Mesothelial cell of epicardium (in vitro differentiated cells): ENCODE measurements around the gene LRP5. TPM values are rescaled to one million over a fixed set of nuclear protein-coding genes. Genes with fewer than 3 reads are reported as not detected.

Experiments used
- DNase-seq, 2 experiments: peaks; one replicate each; pipeline ENCODE4 v3.0.0; 2021; ENCODE audit warnings: low spot score in 2 of 2; ENCODE audit not compliant: unreplicated experiment in 2 of 2
- H3K27ac Mint-ChIP-seq: 2 replicates; pipeline ENCODE4 v1.8.0; 2021; ENCODE audit warnings: mixed read lengths
- H3K27me3 Mint-ChIP-seq: 2 replicates; pipeline ENCODE4 v1.8.0; 2021; ENCODE audit warnings: low read depth, mixed read lengths
- H3K36me3 Mint-ChIP-seq: 2 replicates; pipeline ENCODE4 v1.8.0; 2021; ENCODE audit warnings: mixed read lengths
- H3K4me1 Mint-ChIP-seq: 2 replicates; pipeline ENCODE4 v1.8.0; 2021; ENCODE audit warnings: mixed read lengths
- H3K4me3 Mint-ChIP-seq: 2 replicates; pipeline ENCODE4 v1.8.0; 2021; ENCODE audit warnings: mild to moderate bottlenecking, moderate library complexity, mixed read lengths
- H3K9me3 Mint-ChIP-seq: 2 replicates; pipeline ENCODE4 v1.8.0; 2021; ENCODE audit warnings: mixed read lengths
- CTCF ChIP-seq: fragments of 200-600 bp; sonication (generic); IDR thresholded peaks from one replicate; pipeline ENCODE4 v1.5.0; 2021; ENCODE audit warnings: antibody characterized with exemption; ENCODE audit not compliant: unreplicated experiment
- total RNA-seq: library from RNA; stranded (reverse); gene quantifications from 3 replicates; pipeline ENCODE4 v1.2.1, GENCODE V29; 2021

The LRP5 gene
- total RNA-seq, 1 donor from 2014 or later, result 72.5 TPM

GRCh38 chr11:68362801-68363379, 50.5 kb downstream of the LRP5 start:
- H3K9me3 Mint-ChIP-seq, result no peaks in the 10 kb centered on the region
- no peaks in the 10 kb centered on the region for H3K27me3 Mint-ChIP-seq
- peaks cover 43% of the 10 kb centered on the region for H3K36me3 Mint-ChIP-seq
- no peak overlapping the region for H3K27ac Mint-ChIP-seq
- DNase-seq, result no peak
- no peak overlapping the region for H3K4me3 Mint-ChIP-seq
- TF ChIP-seq CTCF, result no peak
- no peaks in the 10 kb centered on the region for H3K4me1 Mint-ChIP-seq

DNA sequence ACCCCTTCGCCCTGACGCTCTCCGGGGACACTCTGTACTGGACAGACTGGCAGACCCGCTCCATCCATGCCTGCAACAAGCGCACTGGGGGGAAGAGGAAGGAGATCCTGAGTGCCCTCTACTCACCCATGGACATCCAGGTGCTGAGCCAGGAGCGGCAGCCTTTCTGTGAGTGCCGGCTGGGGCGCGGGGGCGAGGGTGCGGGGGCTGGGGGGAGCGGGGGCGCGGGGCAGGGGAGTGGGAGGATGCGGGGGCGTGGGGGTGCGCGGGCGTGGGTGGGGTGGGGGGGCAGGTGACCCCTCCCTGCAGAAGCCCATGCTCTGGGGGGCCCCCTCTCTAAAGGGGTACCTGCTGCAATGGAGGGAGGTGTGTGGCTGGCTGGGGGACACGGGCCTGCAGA, 51.4 kb downstream of the LRP5 start:
- no peak overlapping the region for H3K4me3 Mint-ChIP-seq
- H3K9me3 Mint-ChIP-seq, result no peaks in the 10 kb centered on the region
- H3K4me1 Mint-ChIP-seq, result no peaks in the 10 kb centered on the region
- H3K27ac Mint-ChIP-seq, result no peak overlapping the region
- DNase-seq, result no peak
- H3K36me3 Mint-ChIP-seq, result peaks cover 43% of the 10 kb centered on the region
- H3K27me3 Mint-ChIP-seq, result no peaks in the 10 kb centered on the region
- no peak for TF ChIP-seq CTCF

DNA sequence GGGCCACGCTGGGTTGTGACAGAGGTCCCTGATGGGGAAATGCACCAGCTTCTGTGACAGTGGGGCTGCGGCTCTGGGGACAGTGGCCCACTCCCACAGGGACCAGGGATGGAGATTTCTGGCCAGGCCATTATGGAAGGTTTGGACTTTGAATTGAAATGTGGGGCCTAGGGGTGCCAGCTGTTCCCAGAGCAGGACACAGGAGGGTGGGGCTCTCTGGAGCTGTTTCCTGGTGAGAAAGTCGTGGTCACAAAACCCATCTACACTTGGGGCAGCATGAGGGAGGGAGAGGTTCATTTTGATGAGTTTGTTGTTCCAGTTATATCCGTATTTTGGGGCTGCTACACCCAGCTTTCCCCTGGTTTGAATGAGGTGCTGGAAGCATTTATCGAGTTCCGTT, 52.2 kb downstream of the LRP5 start:
- no peak overlapping the region for H3K27ac Mint-ChIP-seq
- H3K4me3 Mint-ChIP-seq, result no peak overlapping the region
- no peaks in the 10 kb centered on the region for H3K9me3 Mint-ChIP-seq
- no peaks in the 10 kb centered on the region for H3K27me3 Mint-ChIP-seq
- peaks cover 40% of the 10 kb centered on the region for H3K36me3 Mint-ChIP-seq
- H3K4me1 Mint-ChIP-seq, result peaks cover 2% of the 10 kb centered on the region
- DNase-seq, result no peak
- no peak for TF ChIP-seq CTCF

- no peaks in the 10 kb centered on the region for H3K27me3 Mint-ChIP-seq
- H3K36me3 Mint-ChIP-seq, result peaks cover 35% of the 10 kb centered on the region
- peaks cover 14% of the 10 kb centered on the region for H3K4me1 Mint-ChIP-seq
- no peak for TF ChIP-seq CTCF
- DNase-seq, result no peak
- no peaks in the 10 kb centered on the region for H3K9me3 Mint-ChIP-seq
- H3K4me3 Mint-ChIP-seq, result no peak overlapping the region
- H3K27ac Mint-ChIP-seq, result no peak overlapping the region
Measured at GRCh38 chr11:68365943-68366435, 53.6 kb downstream of the LRP5 start.

DNA sequence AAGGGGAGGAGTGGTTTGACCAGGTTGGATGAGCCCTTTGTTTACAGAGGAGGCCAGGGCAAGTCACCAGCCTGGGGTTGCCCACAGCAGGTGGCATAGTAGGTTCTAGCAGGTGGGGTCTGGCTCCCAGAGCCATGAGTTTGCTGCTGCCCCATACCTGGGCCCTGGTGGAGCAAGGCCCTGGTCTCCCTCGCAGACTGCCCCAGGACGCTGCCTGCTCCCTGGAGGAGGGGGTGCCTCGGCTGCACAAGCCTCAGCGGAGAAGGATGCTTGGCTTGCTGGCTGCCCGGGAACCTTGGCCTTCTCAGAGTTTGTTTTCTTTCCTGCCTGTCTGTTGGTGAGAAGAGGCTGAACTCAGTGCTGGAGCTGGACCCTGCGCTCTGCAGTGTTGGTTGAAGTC, 54.9 kb downstream of the LRP5 start:
- no peak for TF ChIP-seq CTCF
- no peak for DNase-seq
- Mint-ChIP-seq H3K4me3 (no peak overlapping the region), H3K9me3 (no peaks in the 10 kb centered on the region), H3K27me3 (no peaks in the 10 kb centered on the region), H3K4me1 (peaks cover 22% of the 10 kb centered on the region), H3K27ac (no peak overlapping the region), H3K36me3 (peaks cover 36% of the 10 kb centered on the region)

DNA sequence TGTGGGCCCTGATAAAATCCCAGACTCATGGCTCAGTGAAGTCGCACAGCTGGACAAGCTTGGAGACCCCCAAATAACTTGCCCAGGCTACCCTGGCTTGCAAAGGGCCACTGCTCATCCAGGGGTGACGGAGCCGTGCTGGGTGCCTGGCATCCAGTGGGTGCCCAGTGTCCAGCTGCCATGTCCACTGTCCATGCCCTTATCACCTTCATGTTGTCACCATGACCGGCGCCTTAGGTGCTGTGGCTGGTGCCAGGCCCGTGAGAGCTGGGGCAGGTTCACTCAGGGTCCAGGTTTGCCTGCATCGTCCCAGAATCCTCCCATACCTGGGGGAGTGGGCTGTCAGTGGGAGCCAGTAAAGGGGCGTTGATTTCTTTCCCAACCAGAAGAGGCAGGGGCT, 57.4 kb downstream of the LRP5 start:
- H3K27ac Mint-ChIP-seq, result no peak overlapping the region
- TF ChIP-seq CTCF, result no peak
- no peak overlapping the region for H3K4me3 Mint-ChIP-seq
- peaks cover 43% of the 10 kb centered on the region for H3K4me1 Mint-ChIP-seq
- H3K36me3 Mint-ChIP-seq, result peaks cover 34% of the 10 kb centered on the region
- no peak for DNase-seq
- H3K9me3 Mint-ChIP-seq, result no peaks in the 10 kb centered on the region
- H3K27me3 Mint-ChIP-seq, result no peaks in the 10 kb centered on the region
